K562 (cell line): ENCODE data around the gene ZNF607. TPM values are rescaled to one million over a fixed set of nuclear protein-coding genes. Genes with fewer than 3 reads are reported as not detected.

Experiments
- CC2D1A ChIP-seq: fragments of 450-650 bp; IDR thresholded peaks from 2 replicates; pipeline ENCODE4 v1.6.1; 2017; ENCODE audit warnings: mild to moderate bottlenecking
- CREBBP ChIP-seq: IDR thresholded peaks from one replicate; pipeline ENCODE4 v1.6.1; 2012; ENCODE audit warnings: low read depth, mild to moderate bottlenecking, control low read depth, inconsistent platforms, low read length
- CTCF ChIP-seq, 3 experiments: IDR thresholded peaks in 2 of 3; conservative IDR thresholded peaks in 1 of 3; 2 replicates each; pipeline ENCODE4 v1.5.1; 2011 to 2012; ENCODE audit warnings: low read length in 3 of 3, mild to moderate bottlenecking in 3 of 3, control low read depth in 2 of 3, improper control_type of control experiment in 1 of 3, inconsistent platforms in 1 of 3, low read depth in 1 of 3, mixed read lengths in 1 of 3, moderate library complexity in 1 of 3; ENCODE audit not compliant: insufficient read depth in 2 of 3
- L3MBTL2 ChIP-seq: fragments of 450-650 bp; IDR thresholded peaks from 2 replicates; pipeline ENCODE4 v1.6.1; 2016; ENCODE audit warnings: mild to moderate bottlenecking, moderate library complexity
- MED1 ChIP-seq: sonication (generic); formaldehyde crosslinking; IDR thresholded peaks from 2 replicates; pipeline ENCODE4 v1.8.1; 2023; ENCODE audit warnings: missing genetic modification reagents, borderline replicate concordance
- MEF2D ChIP-seq: conservative IDR thresholded peaks from 2 replicates; pipeline ENCODE4 v1.6.1; 2016; ENCODE audit warnings: low read depth, missing genetic modification characterization, missing compliant biosample characterization
- PHF20 ChIP-seq: fragments of 450-650 bp; IDR thresholded peaks from 2 replicates; pipeline ENCODE4 v1.6.1; 2018; ENCODE audit not compliant: partially characterized antibody
- SMAD2 ChIP-seq: fragments of 150-350 bp; IDR thresholded peaks from 2 replicates; pipeline ENCODE4 v1.6.1; 2014; ENCODE audit warnings: low read depth, mild to moderate bottlenecking, low read length
- SOX6 ChIP-seq: fragments of 450-650 bp; IDR thresholded peaks from 2 replicates; pipeline ENCODE4 v1.6.1; 2014; ENCODE audit warnings: mild to moderate bottlenecking
- ZBTB8A ChIP-seq: fragments of 450-650 bp; IDR thresholded peaks from 2 replicates; pipeline ENCODE4 v1.6.1; 2018; ENCODE audit warnings: mild to moderate bottlenecking, moderate library complexity; ENCODE audit not compliant: partially characterized antibody
- ZNF197 ChIP-seq: fragments of 200-800 bp; sonication (Bioruptor generic); IDR thresholded peaks from 2 replicates; pipeline ENCODE4 v1.6.1; 2016; ENCODE audit warnings: low read depth, missing genetic modification characterization, missing compliant biosample characterization
- ZNF318 ChIP-seq, 2 experiments: fragments of 450-650 bp; IDR thresholded peaks; 2 replicates each; pipeline ENCODE4 v1.6.1; 2016; ENCODE audit warnings: mild to moderate bottlenecking in 2 of 2, borderline replicate concordance in 1 of 2, low read depth in 1 of 2, moderate library complexity in 1 of 2
- ZNF449 ChIP-seq: fragments of 250-450 bp; sonication (Bioruptor Pico); IDR thresholded peaks from 2 replicates; pipeline ENCODE4 v1.8.0; 2022; ENCODE audit warnings: moderate library complexity, mild to moderate bottlenecking, inconsistent platforms
- ZNF77 ChIP-seq: fragments of 250-450 bp; sonication (Bioruptor Pico); IDR thresholded peaks from 2 replicates; pipeline ENCODE4 v1.5.0; 2020
- ZNF830 ChIP-seq: fragments of 250-450 bp; sonication (Bioruptor Pico); IDR thresholded peaks from 2 replicates; pipeline ENCODE4 v1.5.0; 2021; ENCODE audit warnings: mild to moderate bottlenecking
- polyA plus RNA-seq, 8 experiments: library from polyadenylated mRNA; depleted of rRNA in 4 of 8; stranded (reverse) in 5 of 8; unstranded in 3 of 8; fragments of >200 nt; fragmentation: Nextera tagmentation in 2 of 8; fragmentation: Illumina TruSeq in 1 of 8; extraction: Ambion mirVana in 2 of 8; extraction: Trizol in 1 of 8; gene quantifications; 2 replicates each; pipeline versions ENCODE4 v1.2.1 to v1.2.3, GENCODE V29; 2011 to 2014; ENCODE audit warnings: inconsistent platforms in 1 of 8, missing spikeins in 1 of 8
- total RNA-seq, 7 experiments: library from RNA; depleted of rRNA in 6 of 7; stranded (reverse); fragments of >200 nt in 6 of 7; fragmentation: Illumina TruSeq in 2 of 7; extraction: Trizol in 2 of 7; gene quantifications; 2 replicates each; pipeline versions ENCODE4 v1.2.1 to v1.2.3, GENCODE V29; 2011 to 2021; ENCODE audit warnings: low replicate concordance in 1 of 7

ZNF607 gene
- total and polyA plus RNA-seq, 9 of the 15 experiments (the other 6 are each of a cell fraction or from before 2014, with no cell fraction given): 0.65 to 5.1 (median 3.6) TPM

- TF ChIP-seq CREBBP (no peak), PHF20 (peak; percentile 50), SMAD2 (no peak), ZNF197 (CRISPR knock-in tag) (no peak), MEF2D (0 out of 2 replicates have a peak, but pooled peaks have one; percentile 12), ZNF449 (CRISPR knock-in tag) (no peak), CC2D1A (0 out of 2 replicates have a peak, but pooled peaks have one; percentile 29), ZBTB8A (no peak), ZNF318 (IDR thresholded peaks at IDR 0.05; ENCODE audit: borderline replicate concordance in 1 of 2, low read depth in 1 of 2) (no peak), SOX6 (no peak; the same call in 1 of the 2 replicates), ZNF830 (CRISPR knock-in tag) (no peak), ZNF77 (CRISPR knock-in tag) (no peak), CTCF (IDR thresholded peaks at IDR 0.05 in 2 of 3, conservative IDR thresholded peaks at IDR 0.05 in 1 of 3; ENCODE audit: insufficient read depth in 2 of 3, low read depth in 1 of 3, low read length in 3 of 3) (no peak), L3MBTL2 (peak; percentile 90), MED1 (CRISPR knock-in tag) (no peak)
Measured at GRCh38 chr19:37655689-37656371, 63.7 kb downstream of the ZNF607 start (continued).
